NOMO-1 (cell line): ENCODE measurements around the gene EPYC.

Source experiments
- DNase-seq, 2 experiments: peaks; one replicate each; lab custom pipeline; 2025; ENCODE audit not compliant: unreplicated experiment in 2 of 2; lab: John Stamatoyannopoulos, UW

Gene EPYC

DNA sequence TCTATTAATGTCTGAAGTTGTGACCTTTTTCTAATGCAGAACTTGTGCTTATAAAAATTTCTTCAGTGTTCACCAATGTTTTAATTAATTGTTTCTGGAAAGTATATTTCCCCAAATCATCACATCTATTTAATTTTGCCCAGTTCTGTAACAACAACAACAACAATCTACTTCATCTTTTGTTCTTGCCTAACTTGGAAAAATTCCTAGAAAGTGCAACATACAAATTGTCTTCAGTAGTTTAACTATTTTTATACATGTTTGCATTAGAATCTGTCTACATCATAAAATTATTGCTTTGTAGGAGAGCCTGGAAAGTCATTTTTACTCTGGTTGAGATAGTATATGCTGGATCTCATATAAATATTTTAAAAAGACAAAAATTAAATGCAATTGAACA is 88.3 kb downstream of the EPYC start:
- no peak for DNase-seq

DNA sequence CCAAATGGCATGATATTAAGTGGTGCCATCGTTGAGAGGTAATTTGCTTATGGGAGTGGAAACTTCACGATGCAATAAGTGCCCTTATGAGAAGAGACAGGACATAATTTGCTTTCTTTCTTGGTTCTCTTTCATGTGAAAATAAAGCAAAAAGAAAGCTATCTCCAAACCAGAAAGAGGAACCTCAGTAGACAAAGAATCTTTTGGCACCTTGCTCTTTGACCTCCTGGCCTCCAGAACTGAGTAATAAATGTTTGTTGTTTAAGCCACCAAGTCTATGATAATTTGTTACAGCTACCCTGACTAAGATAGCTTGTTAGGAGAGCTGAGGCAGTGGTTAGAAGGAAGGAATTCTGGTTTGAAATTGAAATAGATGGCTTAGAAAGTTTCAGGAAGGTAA is 89.4 kb downstream of the EPYC start:
- DNase-seq = no peak
